SJSA1 (cell line): Measurements from ENCODE around the gene LPCAT1. TPM values are rescaled to one million over a fixed set of nuclear protein-coding genes. Genes with fewer than 3 reads are reported as not detected.

Experiments
- DNase-seq, 2 experiments: peaks; one replicate each; pipeline ENCODE4 v3.0.0-alpha.2; 2015 to 2020; ENCODE audit warnings: low spot score in 2 of 2, low read depth in 1 of 2
- H3K27ac ChIP-seq: fragments of 250-450 bp; sonication (Bioruptor Pico); 2 replicates; pipeline ENCODE4 v1.5.1; 2020; ENCODE audit warnings: mild to moderate bottlenecking, moderate library complexity
- H3K27me3 ChIP-seq: fragments of 250-450 bp; sonication (Bioruptor Pico); replicated peaks from 2 replicates; pipeline ENCODE4 v1.5.1; 2020; ENCODE audit warnings: mild to moderate bottlenecking, moderate library complexity
- H3K36me3 ChIP-seq: fragments of 250-450 bp; sonication (Bioruptor Pico); 2 replicates; pipeline ENCODE4 v1.5.1; 2020; ENCODE audit warnings: mild to moderate bottlenecking
- H3K4me1 ChIP-seq: fragments of 250-450 bp; sonication (Bioruptor Pico); replicated peaks from 2 replicates; pipeline ENCODE4 v1.6.1; 2021; ENCODE audit warnings: mild to moderate bottlenecking
- H3K4me3 ChIP-seq: fragments of 250-450 bp; sonication (Bioruptor Pico); 2 replicates; pipeline ENCODE4 v1.5.1; 2020; ENCODE audit warnings: mild to moderate bottlenecking
- H3K9me3 ChIP-seq: fragments of 250-450 bp; sonication (Bioruptor Pico); replicated peaks from 2 replicates; pipeline ENCODE4 v1.5.1; 2020; ENCODE audit warnings: mild to moderate bottlenecking
- total RNA-seq: library from RNA; depleted of rRNA; stranded (reverse); fragments of >200 nt; shearing (Covaris generic); gene quantifications from 2 replicates; pipeline ENCODE4 v1.2.3, GENCODE V29; 2014

The LPCAT1 gene
- total RNA-seq, 1 experiment from 2014 or later: 28.2 TPM

DNA sequence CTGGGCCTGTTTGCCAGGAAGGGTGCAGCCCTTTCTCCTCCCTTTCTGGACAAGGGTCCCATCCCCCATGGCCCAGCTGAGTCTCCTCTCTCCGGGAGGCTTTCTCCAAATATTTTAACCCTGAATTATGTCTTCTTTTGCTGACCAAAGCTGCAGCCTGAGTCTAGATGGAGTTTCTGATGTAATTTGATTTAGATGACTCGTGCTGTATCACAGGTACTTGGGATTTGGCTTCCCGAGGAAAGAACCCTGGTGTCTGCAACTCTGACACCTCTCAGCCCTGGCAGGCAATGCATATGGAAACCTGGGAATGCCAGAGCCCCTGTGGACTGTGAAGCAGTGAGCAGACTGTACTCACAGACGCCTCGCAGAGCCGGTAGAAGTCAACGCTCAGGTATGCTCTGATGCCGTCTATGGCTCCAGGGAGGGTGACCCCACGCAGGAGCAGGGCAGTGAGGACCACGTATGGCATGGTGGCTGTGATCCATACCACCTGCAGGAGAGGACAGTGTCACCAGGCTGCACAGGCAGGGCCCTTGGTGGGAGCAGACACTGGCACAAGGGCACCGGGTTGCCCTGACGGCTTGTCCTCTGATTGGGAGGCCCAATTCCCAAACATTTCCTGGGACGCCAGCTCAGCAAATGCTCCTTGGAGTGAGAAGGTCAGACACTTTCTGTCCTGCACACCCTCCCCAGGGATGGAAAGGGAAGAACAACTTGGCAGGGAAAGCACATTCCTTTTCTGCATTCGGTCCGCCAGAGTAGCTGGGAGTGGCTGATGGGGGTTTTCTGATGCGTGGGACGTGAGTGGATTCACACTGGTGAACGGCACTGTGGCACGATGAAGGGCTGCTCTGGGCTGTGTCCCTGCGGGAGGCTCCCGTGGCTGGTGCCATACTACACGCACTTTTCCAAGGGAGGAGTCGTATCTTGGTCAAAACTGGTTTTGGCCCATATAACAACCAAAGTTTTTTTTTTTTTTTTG is 103.3 kb downstream of the LPCAT1 start:
- no peak for DNase-seq
- H3K9me3 ChIP-seq: peaks cover 28% of the 10 kb centered on the region
- no peak overlapping the region for H3K27ac ChIP-seq
- no peaks in the 10 kb centered on the region for H3K4me1 ChIP-seq
- H3K27me3 ChIP-seq: no peaks in the 10 kb centered on the region
- H3K36me3 ChIP-seq: no peaks in the 10 kb centered on the region
- H3K4me3 ChIP-seq: no peak overlapping the region

DNA sequence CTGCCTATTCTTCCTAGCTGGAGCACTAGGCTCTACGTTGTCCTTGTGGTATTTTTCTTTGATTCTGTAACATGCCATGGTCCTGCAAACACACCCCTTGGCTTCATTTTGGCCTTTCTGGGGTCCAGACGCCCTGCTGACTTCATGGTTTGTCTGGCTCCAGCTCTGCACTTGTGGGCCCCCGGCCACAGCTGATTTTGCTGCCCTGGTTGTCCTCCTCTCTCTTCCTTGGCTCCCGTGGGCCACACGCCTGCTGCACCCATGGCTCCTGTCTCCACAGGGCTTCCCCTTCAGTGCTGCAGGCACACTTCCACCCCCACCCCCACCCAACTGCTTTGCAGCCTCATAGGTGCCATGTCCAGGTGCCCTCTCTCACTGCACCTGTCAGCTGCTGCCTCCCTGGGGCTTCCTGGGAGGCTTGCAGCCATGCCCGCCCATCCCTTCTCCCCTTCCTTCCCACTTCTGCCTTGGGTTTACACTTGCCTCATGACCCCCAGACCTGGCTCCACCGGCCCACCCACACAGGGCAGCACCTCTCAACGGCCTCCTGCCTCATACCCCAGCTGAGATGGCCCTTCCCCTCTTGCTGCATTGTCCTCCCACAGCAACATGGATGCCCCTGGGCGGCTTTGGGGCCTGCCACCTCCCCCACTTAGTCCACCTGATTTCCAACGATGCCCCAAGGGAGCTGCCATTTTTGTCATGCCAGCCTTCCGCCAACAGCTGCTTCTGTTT is 104.1 kb downstream of the LPCAT1 start:
- peaks cover 4% of the 10 kb centered on the region; the same call in 1 of the 2 replicates for H3K27me3 ChIP-seq
- DNase-seq: no peak
- H3K27ac ChIP-seq: no peak overlapping the region
- no peaks in the 10 kb centered on the region for H3K4me1 ChIP-seq
- H3K36me3 ChIP-seq: no peaks in the 10 kb centered on the region
- H3K4me3 ChIP-seq: no peak overlapping the region
- peaks cover 25% of the 10 kb centered on the region for H3K9me3 ChIP-seq

DNA sequence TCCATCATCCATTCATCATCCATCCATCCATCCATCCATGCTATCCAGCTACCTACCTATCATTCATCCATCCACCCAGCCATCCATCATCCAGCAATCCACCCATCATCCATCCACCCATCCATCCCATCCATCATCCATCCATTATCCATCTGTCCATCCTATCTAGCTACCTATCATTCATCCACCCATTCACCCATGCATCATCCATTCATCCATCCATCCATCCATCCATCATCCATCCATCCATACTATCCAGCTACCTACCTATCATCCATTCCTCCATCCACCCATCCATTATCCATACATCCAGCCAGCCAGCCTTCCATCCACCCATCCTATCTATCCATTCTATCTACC is 104.9 kb downstream of the LPCAT1 start:
- DNase-seq: no peak
- H3K9me3 ChIP-seq: peaks cover 18% of the 10 kb centered on the region
- H3K36me3 ChIP-seq: no peaks in the 10 kb centered on the region
- H3K4me1 ChIP-seq: no peaks in the 10 kb centered on the region
- H3K27ac ChIP-seq: no peak overlapping the region
- peaks cover 6% of the 10 kb centered on the region; the same call in 1 of the 2 replicates for H3K27me3 ChIP-seq
- H3K4me3 ChIP-seq: no peak overlapping the region

DNA sequence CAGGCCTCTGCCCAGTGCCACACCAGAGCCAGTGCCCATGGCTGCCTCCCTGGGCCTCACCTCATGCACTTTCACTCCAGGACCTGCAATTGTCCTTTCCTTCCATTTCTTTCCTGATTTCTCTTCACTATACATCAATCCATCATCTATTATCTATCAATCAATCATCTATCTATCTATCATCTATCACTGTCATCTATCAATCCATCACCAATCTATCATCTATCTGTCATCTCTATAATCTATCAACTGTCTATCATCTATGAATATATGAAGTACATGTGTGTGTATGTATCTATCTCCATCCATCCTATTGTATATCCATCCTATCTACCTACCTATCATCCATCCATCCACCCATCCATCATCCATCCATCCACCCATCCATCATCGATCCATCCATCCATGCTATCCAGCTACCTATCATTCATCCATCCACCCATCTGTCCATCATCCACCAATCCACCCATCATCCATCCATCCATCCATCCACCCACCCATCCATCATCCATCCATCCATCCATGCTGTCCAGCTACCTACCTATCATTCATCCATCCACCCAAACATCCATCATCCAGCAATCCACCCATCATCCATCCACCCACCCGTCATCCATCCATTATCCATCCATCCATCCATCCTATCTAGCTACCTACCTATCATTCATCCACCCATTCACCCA is 105.4 kb downstream of the LPCAT1 start:
- DNase-seq: no peak
- peaks cover 8% of the 10 kb centered on the region; the same call in 1 of the 2 replicates for H3K27me3 ChIP-seq
- no peaks in the 10 kb centered on the region for H3K4me1 ChIP-seq
- no peak overlapping the region for H3K27ac ChIP-seq
- H3K36me3 ChIP-seq: no peaks in the 10 kb centered on the region
- H3K9me3 ChIP-seq: peaks cover 13% of the 10 kb centered on the region
- H3K4me3 ChIP-seq: no peak overlapping the region

DNA sequence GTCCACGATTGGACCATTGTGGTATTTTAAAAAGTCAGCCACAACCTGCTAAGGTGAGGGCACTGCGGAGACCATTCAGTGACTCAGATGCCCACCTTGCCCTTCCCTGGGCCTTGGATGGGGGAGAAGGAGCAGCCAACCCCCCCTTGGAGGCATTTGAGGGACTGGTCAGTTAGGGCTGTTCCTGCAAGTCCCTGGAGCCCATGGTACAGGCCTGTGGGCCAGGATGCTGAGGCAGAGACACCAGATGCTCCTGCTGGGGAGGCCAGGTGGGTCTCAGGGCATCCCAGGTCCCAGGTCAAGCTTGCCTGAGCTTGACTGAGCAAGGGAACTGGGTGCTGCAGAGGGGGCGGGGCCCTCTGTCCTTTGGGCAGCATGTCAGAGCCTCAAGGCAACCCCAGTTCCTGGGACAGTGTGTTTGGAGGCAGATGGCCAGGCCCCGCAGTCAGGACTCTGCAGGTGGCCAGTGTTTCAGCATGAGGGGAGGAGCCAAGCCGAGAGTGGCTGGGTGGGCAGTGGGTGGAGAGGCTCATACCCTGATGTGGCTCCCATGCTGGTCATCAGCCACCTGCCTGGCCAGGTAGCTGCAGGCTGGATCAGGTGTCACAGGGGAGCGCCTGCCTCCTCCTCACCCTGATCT is 106.1 kb downstream of the LPCAT1 start:
- Histone ChIP-seq H3K9me3 (peaks cover 12% of the 10 kb centered on the region), H3K4me1 (no peaks in the 10 kb centered on the region), H3K36me3 (no peaks in the 10 kb centered on the region), H3K4me3 (no peak overlapping the region), H3K27me3 (peaks cover 15% of the 10 kb centered on the region), H3K27ac (no peak overlapping the region)
- DNase-seq: no peak

DNA sequence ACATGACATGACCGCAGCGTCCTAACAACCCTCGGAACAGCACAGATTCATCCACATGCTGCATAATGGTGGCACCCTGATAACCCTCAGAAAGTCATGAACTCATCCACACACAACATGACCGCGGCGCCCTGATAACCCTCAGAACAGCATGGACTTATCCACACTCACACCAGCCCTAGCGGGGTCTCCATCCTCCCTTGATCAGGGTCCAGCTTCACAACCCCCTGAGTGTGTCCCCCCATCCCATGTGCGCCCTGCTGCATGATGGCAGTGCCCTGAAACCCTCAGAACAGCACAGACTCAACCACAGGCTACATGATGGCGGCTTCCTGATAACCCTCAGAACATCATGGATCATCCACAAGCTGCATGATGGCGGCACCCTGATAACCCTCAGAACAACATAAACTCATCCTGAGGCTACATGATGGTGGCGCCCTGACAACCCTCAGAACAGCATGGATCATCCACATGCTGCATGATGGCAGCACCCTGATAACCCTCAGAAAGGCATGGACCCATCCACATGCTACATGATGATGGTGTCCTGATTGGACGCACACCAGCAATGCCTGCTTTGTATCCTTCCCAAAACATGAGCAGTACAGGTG is 106.8 kb downstream of the LPCAT1 start:
- DNase-seq: no peak
- peaks cover 11% of the 10 kb centered on the region for H3K9me3 ChIP-seq
- H3K27me3 ChIP-seq: peaks cover 21% of the 10 kb centered on the region
- H3K36me3 ChIP-seq: no peaks in the 10 kb centered on the region
- H3K27ac ChIP-seq: no peak overlapping the region
- H3K4me3 ChIP-seq: no peak overlapping the region
- no peaks in the 10 kb centered on the region for H3K4me1 ChIP-seq

DNA sequence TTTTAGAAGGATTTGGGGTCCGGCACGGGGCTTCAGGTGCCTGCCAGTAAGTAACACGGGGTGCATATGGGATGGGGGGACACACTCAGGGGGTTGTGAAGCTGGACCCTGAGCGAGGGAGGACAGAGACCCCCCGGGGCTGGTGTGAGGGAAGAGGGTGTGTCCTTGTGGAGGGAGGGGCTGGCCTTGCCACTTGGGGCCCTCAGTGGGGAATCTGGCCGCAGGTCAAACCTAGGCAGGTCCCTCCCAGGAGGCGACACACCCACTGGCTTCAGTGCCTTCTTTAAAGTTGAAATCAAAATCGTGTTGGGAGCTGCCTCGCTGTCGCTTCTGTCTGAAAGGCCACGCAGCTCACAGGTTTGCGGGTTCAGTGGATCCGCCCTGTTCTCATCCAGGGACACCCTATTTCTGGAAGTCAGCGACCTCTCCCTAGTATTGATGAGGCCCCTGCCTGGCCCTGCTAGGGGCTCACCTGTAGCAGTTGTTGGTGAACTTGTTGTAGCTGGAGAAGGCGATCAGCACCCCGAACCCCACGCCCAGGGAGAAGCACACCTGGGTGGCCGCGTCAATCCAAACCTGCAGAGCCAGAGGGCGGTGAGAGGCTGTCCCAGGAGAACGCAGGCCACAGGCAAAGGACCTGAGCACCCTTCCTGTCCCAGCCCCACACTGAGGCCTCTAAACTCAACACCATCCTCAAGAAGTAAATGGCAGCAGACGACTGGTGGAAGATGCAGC is 108.0 kb downstream of the LPCAT1 start:
- peaks cover 21% of the 10 kb centered on the region for H3K27me3 ChIP-seq
- H3K4me3 ChIP-seq: no peak overlapping the region
- DNase-seq: no peak
- H3K9me3 ChIP-seq: 0 out of 2 replicates have a peak, but pooled peaks cover 6% of the 10 kb centered on the region
- H3K4me1 ChIP-seq: no peaks in the 10 kb centered on the region
- H3K27ac ChIP-seq: no peak overlapping the region
- no peaks in the 10 kb centered on the region for H3K36me3 ChIP-seq

DNA sequence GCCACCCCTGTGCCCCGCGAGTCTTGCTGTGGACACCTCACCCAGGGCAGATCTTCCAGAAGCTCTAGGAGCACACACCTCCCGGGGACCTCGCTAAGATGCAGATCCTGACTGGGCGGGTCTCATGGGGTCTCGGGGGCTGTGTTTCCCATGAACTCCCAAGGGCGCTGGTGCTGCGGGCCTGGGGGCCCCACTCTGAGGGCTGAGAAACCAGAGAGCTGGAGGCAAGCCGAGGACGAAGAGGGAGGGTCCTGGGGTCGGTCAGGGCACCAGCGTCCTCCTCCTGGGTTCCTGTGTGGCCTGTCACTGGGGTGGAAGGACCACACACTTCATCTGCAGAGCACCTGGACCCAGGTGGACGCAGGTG is 108.7 kb downstream of the LPCAT1 start:
- H3K36me3 ChIP-seq: no peaks in the 10 kb centered on the region
- peaks cover 21% of the 10 kb centered on the region for H3K27me3 ChIP-seq
- H3K4me3 ChIP-seq: no peak overlapping the region
- peaks cover 4% of the 10 kb centered on the region; the same call in 1 of the 2 replicates for H3K9me3 ChIP-seq
- no peak overlapping the region for H3K27ac ChIP-seq
- no peak for DNase-seq
- H3K4me1 ChIP-seq: no peaks in the 10 kb centered on the region

DNA sequence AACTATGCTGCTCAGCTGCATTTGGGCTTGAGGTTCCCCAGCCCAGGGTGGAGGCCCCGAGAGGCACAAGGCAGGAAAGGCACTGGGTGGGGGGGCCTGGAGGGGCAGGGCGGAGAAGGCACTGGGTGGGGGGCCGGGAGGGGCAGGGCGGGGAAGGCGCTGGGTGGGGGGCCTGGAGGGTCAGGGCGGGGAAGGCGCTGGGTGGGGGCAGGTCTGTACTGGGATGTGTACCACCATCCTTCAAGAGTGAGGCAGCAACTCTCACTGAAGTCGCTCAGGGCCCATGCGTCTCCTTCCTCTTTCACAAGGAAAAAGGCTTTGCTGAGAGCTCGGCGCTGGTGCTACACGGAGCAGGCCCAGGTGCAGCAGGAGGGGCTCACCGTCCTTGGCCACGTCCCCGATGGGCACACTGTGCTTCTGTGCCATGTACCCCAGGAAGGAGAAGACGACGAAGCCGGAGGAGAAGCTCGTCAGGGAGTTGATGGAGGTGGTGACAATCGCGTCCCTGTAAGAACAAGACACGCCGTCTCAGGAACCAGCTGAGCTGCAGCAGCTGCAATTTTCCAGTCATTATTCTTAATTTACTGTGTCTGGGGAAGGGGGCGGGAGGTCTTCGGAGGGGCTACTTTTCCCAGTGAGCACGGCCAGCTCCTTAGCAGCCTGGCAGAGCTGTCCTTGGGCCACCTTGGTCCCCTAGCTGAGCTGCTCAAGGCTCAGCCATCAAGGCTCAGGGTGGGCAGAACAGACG is 109.3 kb downstream of the LPCAT1 start:
- no peak overlapping the region for H3K27ac ChIP-seq
- H3K27me3 ChIP-seq: peaks cover 21% of the 10 kb centered on the region
- no peaks in the 10 kb centered on the region for H3K36me3 ChIP-seq
- no peaks in the 10 kb centered on the region for H3K4me1 ChIP-seq
- DNase-seq: no peak
- H3K9me3 ChIP-seq: peaks cover 4% of the 10 kb centered on the region; the same call in 1 of the 2 replicates
- H3K4me3 ChIP-seq: no peak overlapping the region

DNA sequence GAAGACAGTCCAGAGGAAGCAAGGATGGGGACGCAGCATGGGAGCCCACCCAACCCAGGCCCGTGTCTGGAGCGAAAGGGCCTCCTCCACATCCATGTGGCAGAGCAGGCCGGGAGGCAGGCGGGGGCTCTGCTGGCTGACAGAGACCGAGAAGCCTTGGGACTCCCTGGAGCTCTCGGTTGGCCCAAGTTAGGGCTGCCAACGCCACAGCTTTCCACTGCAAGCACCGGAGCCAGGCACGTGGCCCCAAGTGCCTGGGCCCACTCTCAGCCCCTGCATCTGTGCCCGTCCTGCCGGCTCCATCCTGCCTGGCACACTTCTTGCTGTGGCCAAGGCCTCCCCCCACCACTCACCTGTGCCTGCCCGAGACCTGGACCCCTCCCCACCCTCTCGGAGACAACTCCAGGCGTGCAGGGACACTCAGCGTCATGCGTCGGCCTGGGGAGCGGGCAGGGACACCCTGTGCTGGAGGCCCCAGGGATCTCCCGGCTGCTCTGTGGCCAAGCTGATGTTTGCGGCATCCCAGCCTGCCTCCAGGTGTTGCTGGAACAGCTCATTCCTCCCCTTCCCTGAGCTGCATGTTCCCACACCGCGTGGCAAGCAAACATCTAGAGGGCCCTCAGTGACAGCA is 110.0 kb downstream of the LPCAT1 start:
- Histone ChIP-seq H3K4me1 (no peaks in the 10 kb centered on the region), H3K36me3 (no peaks in the 10 kb centered on the region), H3K27ac (no peak overlapping the region), H3K27me3 (peaks cover 24% of the 10 kb centered on the region), H3K9me3 (peaks cover 4% of the 10 kb centered on the region; the same call in 1 of the 2 replicates), H3K4me3 (no peak overlapping the region)
- DNase-seq: no peak

DNA sequence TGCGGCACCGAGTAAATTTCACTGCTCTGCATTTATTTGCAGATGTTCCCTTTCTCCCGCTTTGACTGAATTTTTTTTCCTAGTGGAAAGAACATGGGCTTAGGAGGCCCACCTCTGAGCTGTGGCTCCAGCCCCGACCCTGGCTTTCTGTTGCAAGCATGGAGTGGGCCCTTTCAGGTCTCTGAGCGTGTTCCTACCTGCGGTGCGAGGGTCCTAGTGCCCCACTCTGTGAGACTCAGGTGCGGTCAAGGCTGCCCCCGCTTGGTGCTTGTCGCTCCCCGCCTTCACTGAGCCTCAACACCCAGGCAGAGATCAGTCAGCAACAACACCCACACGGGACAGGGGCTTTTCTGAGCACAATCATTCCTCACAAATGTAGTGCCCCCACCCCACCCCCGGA is 110.5 kb downstream of the LPCAT1 start:
- H3K4me3 ChIP-seq: no peak overlapping the region
- H3K4me1 ChIP-seq: no peaks in the 10 kb centered on the region
- DNase-seq: no peak
- H3K9me3 ChIP-seq: peaks cover 4% of the 10 kb centered on the region; the same call in 1 of the 2 replicates
- peaks cover 24% of the 10 kb centered on the region for H3K27me3 ChIP-seq
- H3K36me3 ChIP-seq: no peaks in the 10 kb centered on the region
- no peak overlapping the region for H3K27ac ChIP-seq

DNA sequence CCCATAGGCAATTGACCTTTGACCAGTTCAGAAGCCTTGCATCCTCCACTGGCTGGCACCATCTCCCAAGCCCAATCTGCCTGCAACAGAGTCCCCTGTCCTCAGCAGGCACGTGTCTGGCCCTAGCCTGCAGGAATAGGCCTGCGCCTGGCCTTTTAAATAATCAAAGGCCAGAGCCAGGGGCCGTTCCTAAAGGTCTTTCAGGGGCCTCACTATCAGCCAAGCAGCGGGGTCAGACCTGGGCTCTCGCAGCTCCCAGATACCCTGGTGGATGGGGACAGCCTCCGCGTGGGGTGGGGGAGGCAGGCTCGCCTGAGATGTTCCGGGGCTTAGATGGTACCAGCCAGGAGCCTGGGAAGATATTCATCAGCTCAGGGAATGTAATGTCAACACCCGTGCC is 111.1 kb downstream of the LPCAT1 start:
- no peak overlapping the region for H3K4me3 ChIP-seq
- H3K4me1 ChIP-seq: no peaks in the 10 kb centered on the region
- H3K9me3 ChIP-seq: no peaks in the 10 kb centered on the region; the same call in 1 of the 2 replicates
- DNase-seq: no peak
- peaks cover 28% of the 10 kb centered on the region for H3K27me3 ChIP-seq
- no peaks in the 10 kb centered on the region for H3K36me3 ChIP-seq
- no peak overlapping the region for H3K27ac ChIP-seq
